Glomerular visceral epithelial cell (primary cell): ENCODE data around the gene DAZAP1.
A peak's percentile ranks its signal among the peaks of the same experiment; 100 is the strongest.

Experiments used
- DNase-seq: peaks from one replicate; pipeline ENCODE4 v3.0.0-alpha.2; 2016; ENCODE audit errors: extremely low spot score

The DAZAP1 gene

DNA sequence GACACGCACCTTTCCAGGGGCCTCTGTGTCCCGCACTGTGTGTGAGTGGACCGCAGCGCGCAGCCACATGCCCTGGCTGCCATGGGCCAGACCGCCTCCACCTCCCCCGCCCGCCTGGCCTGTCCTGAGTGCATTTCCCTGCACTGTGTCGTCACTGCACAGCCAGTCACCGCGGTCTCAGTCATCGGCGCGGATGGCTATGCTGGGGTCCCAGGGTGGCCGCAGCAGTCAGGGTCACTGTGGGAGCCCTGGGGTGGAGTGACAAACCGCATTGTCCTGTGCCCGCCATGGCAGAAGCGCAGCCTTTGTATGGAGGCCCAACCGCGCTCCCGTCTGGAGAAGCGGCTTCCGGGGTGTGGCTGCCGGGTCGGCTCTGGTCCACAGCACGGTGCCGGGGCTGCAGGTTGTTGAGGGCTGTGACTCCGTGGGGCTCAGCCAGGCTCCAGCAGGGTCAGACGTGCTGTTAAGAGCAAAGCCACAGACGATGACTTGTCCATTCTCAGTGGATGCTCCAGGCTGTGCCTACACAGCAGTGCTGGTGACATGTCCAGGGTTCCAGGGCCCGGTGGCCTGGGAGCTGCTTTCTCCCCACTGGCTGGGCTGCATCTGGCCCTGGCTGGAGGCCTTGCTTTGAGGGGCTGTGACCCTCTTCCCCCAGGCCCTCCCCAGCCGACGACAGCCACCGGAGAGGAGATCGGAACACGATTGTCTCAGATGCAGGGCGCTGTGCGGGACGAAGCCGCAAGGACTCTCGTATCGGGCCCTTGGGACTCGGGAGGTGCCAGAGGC, 30.0 kb upstream of the DAZAP1 start:
- DNase-seq = no peak

DNA sequence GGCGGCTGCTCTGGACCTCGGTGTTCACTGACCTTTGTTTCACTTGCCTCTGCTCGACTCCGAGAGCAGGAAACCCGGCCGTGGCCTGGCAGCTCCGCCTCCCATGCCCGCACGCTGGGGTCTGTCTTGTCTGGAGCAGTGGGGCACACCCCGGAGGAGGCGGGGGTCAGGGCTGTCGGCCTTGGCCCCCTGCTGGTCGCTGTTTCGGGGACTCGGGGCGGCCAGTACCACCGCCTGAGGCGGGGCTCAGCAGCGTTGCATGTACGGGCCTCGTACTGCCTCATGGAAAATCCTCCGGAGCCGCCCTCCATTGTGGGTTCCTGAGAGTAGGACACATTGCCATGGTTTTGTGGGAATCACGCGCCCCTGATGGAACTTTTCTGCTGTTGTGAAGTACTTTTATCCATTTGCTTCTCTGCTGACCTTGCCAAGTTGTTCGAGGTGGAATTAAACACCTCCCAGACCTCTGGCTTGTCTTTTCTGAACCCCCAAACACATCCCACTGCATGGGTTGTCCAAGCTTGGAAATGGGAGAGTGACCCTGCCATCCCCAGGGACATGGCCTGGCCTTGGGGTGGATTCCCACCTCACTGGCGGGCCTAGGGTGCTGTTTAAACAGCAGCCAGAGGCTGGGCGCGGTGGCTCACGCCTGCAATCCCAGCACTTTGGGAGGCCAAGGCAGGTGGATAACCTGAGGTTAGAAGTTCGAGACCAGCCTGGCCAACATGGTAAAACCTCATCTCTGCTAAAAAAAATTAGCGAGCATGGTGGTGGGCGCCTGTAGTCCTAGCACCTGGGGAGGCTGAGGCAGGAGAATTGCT, 29.2 kb upstream of the DAZAP1 start:
- DNase-seq = no peak

DNA sequence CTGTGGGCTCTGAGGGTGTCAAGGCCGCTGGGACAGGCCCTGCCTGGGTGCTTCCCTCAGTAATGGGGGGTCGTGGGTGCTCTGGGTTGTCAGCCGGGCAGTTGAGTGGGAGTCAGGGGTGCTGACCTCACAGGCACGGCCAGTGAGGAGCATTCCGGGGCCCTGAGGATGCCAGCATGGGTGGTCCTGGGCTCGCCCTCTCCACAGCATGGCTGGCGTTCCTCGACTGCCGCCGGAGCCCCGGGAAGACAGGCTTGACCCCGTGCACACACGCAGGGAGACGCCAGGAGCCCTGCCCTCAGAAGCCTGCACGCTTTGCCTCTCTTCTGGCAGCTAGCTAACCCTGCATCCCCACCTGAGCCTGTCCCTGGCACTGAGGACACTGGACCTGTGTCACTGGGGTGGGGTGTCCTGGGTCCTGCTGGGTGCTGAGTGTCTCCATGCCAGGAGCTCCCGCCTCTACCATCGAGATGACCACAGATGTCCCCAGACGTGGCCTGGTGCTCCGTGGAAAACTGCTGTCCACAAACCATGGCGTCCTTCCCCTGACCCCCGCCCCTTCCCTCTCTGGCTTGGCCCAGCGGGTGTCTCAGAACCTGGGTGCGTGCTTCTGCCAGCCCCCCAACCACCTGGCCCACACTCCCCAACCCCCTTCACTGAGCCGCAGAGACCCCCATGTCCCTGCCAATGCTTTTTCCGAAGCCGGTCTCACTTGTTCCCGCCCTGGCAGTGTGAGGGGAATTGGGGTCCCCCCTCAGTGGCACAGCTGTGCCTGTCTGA, 28.1 kb upstream of the DAZAP1 start:
- DNase-seq = no peak

DNA sequence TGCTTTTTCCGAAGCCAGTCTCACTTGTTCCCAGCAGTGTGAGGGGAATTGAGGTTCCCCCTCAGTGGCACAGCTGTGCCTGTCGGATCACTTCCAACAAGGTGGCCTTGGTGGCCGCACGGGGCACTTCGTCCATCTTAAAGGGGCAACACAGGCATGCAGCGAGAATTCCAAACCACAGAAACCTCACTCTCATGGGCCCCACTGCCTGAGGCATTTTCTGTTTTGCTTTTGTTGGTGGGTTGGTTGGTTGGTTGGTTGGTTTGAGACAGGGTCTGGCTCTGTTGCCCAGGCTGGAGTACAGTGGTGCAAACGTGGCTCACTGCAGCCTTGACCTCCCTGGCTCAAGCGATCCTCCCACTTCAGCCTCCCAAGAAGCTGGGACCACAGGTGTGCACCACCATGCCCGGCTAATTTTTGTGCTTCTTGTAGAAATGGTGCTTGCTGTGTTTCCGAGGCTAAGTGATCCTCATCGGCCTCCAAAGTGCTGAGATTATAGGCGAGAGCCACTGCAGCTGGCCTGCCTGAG, 27.4 kb upstream of the DAZAP1 start:
- DNase-seq = no peak

DNA sequence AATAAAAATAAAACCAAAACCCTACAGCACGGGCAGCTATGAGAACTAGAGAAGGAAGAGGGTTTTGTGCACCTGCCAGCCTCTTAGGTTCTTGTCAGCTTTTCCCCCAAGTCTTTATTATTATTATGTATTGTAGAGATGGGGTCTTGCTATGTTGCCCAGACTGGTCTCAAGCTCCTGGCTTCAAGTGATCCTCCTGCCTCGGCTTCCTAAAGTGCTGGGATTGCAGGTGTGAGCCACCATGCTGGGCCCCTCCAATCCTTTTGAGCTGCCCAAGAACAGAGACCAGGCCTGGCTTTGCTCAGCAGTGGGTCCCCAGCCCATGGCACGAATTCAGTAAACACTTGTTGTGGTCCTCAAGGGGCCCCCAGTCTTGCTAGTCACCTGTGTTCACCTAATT, 25.1 kb upstream of the DAZAP1 start:
- no peak for DNase-seq

DNA sequence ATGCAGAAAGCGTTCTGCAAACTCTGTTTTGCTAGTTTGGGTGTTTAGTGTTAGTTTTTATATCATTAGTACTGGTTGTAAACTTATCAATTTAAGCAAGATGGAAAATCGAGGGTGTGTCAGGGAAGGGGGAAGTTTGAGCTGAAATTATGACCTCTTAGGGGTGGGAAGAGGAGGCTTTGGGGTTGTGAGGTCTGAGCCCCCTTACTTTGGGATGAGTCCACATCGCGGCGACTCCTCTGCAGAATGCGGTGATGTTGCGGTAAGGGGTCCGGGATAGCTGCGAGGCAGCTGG, 24.4 kb upstream of the DAZAP1 start:
- no peak for DNase-seq

DNA sequence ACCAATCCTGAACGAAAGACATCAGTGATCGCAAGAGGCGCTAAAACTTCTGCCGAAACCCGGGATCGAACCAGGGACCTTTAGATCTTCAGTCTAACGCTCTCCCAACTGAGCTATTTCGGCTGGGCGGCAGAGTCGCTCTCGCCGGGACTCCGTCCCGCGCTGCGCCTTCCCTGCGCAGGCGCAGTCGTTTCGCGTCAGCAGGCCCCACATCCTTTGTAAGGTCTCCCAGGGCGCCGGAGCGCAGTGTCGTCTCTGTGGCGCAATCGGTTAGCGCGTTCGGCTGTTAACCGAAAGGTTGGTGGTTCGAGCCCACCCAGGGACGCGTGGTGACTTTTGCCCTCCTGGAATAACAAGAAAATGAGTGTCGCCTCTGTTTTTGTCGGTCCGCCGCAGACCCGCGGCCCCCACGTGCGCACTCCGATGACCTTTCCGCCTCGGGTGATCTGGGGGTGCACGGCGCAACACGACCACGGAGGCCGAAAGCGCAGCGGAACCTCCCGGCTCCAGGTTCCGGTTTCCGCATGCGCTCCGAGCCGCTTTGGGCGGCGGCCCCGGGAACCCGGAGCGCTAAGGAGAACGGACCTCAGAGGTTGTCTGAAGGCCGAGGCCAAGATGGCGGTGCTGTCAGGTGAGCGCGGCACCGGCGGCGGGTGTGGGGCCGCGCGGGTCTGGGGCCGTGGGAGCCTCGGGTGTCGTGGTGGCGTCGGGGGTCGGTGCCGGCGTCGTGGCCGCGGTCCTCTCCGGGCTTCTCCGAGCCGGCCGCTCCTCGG, 23.9 kb upstream of the DAZAP1 start, which contains the start of gene NDUFS7:
NDUFS7 (plus strand) TSS at position 596 of the 773 bp plus-strand sequence; CDS start at position 616, 20 bp downstream.
- peak; percentile 91 for DNase-seq

DNA sequence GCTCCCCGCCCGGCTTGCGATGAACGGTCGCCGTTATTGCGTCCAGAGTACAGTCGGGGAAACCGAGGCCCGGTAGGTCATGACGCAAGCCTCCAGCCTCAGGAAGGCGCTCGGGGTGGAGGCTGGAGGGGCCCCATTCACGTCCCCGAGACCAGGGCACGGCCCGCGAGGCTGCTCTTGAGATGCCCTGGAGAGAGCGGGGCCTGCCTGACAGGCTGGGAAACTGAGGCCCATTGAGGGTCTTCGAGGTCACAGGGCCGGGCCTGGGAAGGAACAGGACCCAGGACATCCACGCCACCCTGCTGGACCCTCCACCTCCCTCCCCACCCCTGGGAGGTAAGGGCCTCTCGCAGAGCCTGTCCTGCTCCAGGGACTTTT, 23.3 kb upstream of the DAZAP1 start:
- DNase-seq = no peak

DNA sequence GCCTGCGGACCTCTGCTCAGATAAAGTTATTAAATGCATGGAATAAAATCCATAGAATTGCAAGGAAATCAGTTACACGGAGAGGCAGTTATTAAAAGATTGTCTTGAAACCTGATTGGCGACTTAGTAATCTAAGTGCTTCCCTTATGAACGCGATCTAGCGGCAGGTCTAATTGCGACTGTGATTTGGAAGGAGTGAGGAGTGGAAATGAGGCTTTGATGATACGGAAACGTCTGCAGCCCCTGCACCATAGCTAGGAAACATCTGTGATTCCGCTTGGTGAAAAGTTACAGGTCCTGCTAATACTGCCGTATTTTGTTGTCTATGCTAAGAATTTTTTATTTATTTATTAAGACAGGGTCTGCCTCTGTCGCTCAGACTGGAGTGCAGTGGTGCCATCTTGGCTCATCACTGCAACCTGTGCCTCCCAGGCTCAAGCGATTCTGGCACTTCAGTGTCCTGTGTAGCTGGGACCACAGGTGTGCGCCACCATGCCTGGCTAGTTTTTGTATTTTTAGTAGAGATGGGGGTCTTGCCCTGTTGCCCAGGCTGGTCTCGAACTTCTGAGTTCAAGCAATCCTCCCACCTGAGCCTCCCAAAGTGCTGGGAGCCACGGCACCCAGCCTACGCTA, 22.8 kb upstream of the DAZAP1 start:
- DNase-seq = no peak

DNA sequence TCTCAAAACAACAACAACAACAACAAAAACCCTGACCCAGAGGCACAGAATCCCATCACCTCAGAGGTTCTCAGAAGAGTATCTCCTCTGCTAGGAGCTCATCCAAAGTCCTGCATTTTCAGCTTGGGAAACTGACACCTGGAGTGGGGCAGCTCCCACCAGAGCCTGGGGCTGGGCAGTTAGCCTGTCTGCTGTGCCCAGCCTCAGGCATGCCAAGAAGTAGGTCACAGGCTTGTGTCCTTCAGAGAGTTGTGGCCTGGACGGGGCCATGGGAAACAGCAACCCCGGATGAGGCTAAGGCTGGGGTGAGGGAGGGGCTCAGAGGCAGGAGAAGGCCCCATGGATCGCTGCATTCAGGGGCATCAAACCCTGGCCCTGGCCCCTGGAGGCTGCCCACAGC, 21.6 kb upstream of the DAZAP1 start:
- DNase-seq = no peak

DNA sequence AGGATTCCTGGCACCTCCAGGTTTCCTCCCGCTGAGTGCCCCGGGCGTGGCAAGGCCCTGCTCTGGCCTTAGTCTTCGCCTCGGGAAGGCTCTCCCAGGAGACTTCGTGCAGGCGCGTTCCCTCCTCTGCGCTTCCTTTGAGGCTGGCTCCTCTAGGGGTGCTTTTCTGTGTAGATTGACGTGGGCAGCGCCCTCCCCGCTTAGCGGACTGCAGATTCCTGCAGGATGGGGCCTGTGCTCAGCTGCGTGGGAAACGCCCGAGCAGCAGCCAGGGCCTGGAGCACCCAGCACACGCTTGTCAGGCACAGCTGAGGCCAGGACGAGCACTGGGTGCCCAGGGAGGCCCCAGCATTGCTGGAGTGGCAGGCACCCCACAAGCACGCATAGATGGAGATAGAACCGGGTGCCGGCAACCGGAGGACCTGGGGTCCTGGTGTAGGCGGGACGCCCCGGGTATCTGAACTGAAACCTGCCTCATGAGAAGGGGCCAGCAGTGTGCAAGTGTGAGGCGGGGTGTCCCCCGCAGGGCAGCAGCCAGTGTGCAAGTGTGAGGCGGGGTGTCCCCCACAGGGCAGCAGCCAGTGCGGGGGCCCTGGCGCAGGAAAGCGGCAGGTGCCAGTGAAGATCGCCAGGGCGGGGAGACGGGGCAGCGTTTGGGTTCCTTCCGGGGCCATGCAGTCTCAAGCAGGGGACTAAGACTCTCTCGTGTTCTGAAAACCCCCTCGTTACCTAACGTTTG, 20.3 kb upstream of the DAZAP1 start:
- no peak for DNase-seq

DNA sequence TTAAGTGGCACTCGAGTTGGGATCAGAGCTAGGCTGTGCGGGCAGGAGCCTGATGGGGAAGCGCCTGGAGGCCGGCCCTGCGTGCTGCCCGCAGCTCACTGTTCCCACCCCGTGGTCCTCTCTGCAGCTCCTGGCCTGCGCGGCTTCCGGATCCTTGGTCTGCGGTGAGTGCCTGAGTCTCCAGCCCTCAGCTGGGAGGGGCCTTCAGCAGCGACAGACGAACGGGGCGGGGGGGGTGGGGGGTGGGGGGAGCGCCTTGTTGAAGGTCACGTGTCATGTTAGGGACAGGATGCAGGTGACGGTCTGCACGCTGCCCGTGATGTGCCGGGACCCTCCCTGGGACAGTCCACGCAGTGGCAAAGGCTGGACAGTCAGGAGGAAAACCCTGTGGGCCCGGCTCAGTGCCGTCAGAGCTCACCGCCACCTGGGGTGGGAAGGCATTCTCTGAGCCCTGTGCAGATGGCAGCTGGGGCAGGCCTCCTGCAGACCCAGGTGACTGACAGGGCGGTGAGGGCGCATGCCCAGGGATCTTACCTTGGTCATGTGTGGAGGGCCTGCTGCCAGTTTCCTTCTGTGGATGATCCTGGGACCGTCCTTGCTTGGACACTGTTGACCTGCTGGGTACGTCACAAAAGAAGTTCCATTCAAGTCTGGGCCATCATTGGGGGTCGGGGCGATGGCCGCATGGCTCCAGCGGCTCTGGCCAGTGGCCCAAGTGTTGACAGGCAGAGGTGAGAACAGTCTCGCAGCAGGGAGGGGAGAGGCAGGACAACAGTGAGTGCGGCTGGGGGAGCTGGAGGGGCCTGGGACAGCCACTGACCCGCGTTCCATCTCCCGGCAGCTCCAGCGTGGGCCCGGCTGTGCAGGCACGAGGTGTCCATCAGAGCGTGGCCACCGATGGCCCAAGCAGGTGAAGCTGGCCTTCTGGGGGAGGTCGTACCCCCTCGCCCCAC, 19.4 kb upstream of the DAZAP1 start:
- no peak for DNase-seq

DNA sequence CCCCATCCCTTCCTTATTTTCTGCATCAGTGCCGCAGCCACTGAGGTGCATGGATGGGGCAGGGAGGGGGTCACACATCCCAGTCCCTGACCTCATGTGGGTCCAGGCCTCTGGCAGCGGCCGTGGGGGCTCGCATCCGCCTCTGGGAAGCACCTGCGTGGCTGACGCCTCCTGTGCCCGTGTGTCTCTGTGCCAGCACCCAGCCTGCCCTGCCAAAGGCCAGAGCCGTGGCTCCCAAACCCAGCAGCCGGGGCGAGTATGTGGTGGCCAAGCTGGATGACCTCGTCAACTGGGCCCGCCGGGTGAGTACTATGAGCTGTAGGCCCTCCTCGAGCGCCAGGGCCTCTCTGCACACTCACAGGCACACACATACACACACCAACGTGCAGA, 18.8 kb upstream of the DAZAP1 start:
- DNase-seq = no peak

DNA sequence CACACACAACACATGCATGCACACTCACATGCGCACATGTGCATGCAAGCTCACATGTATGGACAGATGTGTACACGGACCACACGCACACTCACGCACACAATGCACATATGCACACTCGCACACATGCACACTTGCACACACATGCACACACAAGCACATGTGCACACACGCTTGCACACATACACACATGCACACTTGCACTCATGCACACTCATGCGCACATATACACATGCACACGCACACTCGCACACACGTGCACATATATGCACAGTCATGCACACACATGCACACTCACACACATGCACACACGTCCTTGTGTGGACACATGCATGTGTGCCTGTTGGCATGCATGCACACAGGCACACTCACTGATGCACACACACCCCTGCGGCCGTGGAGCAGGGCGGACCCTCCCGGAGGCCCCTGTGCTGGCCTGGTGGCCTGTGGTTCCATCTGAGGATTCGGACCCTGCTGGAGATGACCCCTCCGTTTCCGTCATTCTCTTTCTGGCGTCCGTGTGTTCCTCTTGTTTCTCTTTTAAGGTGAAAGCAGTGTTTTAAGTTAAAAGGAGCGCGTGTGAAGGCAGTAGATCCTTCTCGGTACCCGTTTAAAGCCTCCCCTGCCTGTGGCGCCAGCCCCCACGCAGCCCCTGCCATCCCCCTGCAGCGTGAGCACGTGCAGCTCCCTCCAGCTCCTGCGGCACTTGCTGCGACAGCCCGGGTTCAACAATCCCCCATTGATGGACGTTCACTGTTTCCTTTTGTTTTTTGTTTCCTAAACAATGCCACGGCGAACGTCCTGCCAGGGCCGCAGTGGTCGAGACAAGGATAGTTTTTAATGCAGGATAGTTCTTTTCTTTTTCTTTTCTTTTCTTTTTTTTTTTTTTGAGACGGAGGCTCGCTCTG, 18.1 kb upstream of the DAZAP1 start:
- no peak for DNase-seq

DNA sequence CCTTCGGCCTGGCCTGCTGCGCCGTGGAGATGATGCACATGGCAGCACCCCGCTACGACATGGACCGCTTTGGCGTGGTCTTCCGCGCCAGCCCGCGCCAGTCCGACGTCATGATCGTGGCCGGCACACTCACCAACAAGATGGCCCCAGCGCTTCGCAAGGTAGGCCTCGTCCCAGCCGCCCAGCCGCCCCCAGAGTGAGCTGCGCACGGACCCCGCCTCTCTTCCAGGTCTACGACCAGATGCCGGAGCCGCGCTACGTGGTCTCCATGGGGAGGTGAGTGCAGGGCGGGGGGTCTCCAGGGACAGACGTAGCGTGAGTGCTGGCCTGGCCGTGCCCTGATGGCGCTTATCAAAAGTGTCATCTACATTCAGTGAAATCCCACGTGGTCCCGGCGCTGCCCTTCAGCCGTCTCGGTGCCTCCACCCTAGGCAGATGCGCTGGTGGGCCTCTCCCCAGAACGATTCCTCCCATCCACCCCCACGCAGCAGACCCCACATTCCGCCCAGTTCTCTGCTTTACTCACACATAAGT, 16.4 kb upstream of the DAZAP1 start:
- no peak for DNase-seq

DNA sequence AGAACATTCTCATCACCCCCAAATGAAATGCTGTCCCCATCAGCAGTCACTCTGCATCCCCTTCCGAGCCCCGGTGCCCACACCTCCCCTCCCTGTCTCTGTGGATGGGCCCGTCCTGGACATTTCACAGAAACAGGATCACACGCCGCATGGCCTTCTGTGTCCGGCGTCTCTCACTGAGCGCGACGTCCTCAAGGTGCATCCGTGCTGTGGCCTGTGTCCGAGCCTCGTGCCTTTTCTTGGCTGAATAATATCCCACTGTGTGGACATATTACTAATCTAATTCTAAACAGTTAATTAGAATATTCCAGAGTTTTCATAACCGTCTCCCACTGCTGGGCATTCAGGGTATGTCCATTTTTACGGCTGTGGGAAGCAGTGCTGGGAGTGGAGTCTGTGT, 15.0 kb upstream of the DAZAP1 start:
- DNase-seq = no peak

DNA sequence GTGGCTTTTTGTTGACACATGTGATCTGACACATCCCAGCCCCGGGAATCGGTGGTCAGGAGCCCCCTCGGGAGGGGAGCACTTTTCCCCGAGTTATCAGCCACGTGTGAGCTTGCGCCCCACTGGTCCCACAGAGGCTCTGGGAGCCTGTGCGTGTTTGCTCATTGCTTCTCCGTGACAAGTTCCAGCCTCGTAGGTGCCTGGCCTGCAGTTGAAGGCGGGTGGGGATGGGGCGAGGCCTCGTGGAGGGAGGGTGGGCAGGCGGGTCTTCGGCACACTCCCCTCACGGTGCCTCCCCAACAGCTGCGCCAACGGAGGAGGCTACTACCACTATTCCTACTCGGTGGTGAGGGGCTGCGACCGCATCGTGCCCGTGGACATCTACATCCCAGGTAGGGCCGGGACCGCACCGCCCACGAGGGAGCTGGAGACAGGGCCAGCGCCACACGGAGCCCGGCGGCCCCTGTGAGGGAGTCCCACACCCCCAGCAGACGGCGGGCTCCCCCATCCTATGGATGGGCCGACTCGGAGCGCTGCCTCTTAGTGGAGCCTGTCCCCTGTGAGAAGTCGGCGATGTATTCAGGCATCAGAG, 14.4 kb upstream of the DAZAP1 start:
- DNase-seq = no peak

DNA sequence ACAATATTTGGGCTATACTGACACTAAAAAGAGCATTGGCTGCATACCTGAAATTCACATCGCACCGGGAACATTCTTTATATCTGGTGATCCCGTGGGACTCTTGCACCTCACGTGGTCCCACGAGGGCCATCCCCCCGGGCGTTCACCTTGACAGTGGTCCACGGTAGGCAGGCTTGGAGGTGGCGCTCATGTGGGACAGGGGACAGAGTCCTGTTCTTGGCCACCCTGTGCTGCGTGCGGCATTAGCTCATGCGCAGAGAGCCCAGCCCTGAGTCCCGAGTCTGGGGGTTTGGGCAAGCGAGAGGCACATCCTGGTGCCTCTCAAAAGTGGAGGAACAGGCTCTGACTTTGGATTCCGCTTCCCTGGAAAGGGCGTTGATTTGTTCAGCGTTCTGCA, 13.5 kb upstream of the DAZAP1 start:
- no peak for DNase-seq
